Gastroesophageal sphincter (tissue), 3 donors: ENCODE measurements around the gene KIF20A.

Source experiments
- EP300 ChIP-seq: sonication (generic); formaldehyde crosslinking; IDR thresholded peaks from one replicate; pipeline ENCODE4 v1.6.1; 2017; ENCODE audit warnings: antibody characterized with exemption, mild to moderate bottlenecking
- POLR2AphosphoS5 ChIP-seq: sonication (generic); formaldehyde crosslinking; IDR thresholded peaks from one replicate; pipeline ENCODE4 v1.6.1; 2017; ENCODE audit warnings: antibody characterized with exemption
- TF ChIP-seq, protein P1 (sequence below), 4 experiments: fragments of 200-600 bp in 2 of 4; fragments of 450-650 bp in 2 of 4; sonication (generic) in 1 of 4; IDR thresholded peaks; one replicate each; pipeline ENCODE4 v1.5.1; 2017 to 2019; ENCODE audit warnings: antibody characterized with exemption in 4 of 4, mild to moderate bottlenecking in 2 of 4, moderate library complexity in 2 of 4

DNA sequence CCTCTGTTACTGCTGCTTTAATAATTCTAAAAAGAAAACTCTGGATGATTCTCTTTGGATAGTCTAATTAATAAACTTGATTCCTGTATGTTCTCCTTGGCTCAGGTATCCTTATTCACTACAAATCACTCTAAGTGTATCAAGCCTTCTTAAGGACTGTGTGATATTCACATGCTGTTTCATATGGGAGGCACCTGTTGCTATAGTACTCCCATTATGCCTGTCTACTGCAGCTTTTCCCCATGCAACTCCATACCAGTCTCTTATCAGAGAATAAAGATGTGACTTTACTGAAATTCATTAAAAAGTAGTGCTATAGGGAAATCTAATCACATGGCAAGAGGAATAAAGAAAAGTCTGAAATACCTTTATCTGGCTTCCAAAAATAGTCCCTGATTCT lies 15.2 kb upstream of the KIF20A start:
- TF ChIP-seq, protein P1, sequence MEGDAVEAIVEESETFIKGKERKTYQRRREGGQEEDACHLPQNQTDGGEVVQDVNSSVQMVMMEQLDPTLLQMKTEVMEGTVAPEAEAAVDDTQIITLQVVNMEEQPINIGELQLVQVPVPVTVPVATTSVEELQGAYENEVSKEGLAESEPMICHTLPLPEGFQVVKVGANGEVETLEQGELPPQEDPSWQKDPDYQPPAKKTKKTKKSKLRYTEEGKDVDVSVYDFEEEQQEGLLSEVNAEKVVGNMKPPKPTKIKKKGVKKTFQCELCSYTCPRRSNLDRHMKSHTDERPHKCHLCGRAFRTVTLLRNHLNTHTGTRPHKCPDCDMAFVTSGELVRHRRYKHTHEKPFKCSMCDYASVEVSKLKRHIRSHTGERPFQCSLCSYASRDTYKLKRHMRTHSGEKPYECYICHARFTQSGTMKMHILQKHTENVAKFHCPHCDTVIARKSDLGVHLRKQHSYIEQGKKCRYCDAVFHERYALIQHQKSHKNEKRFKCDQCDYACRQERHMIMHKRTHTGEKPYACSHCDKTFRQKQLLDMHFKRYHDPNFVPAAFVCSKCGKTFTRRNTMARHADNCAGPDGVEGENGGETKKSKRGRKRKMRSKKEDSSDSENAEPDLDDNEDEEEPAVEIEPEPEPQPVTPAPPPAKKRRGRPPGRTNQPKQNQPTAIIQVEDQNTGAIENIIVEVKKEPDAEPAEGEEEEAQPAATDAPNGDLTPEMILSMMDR (IDR thresholded peaks at IDR 0.05) = no peak
- no peak for TF ChIP-seq EP300
- TF ChIP-seq POLR2AphosphoS5 = no peak
